Measurements from ENCODE around the gene KRT24.

- TF ChIP-seq EZH2 (IDR thresholded peaks at IDR 0.05; ENCODE audit: borderline replicate concordance, low read depth, low read length, poor library complexity, severe bottlenecking) (no peak), CTCF (conservative IDR thresholded peaks at IDR 0.05; ENCODE audit: low read depth, low read length) (no peak)
Measured at GRCh38 chr17:40750391-40750790, 46.8 kb upstream of the KRT24 start.

Data from A673 (cell line).